Stimulated activated CD8-positive, alpha-beta memory T cell treated with anti-CD3 and anti-CD28 coated beads, Interleukin-15, amount 100 ng/mL, for 48 hours (primary cell): ENCODE measurements around the gene C1GALT1C1.

Experiments used
- DNase-seq, 2 donors: peaks; one replicate each; pipeline ENCODE4 v3.0.0-alpha.2; 2020; ENCODE audit warnings: low read depth in 2 of 2

Gene C1GALT1C1

DNA sequence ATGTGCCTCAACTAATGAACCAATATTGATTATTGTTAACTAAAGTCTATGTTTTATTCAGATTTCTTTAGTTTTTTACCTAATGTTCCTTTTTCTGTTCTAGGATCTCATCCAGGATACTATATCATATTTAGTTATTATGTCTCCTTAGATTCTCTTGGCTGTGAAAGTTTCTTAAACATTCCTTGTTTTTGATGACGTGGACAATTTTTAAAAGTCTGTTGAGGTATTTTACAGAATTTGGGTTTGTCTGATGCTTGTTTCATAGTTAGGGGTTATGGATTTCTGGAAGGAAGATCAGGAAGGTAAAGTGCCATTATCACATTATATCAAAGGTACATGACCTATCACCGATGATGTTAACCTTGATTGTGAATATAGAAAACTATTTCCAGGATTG is 44.2 kb downstream of the C1GALT1C1 start:
- DNase-seq: no peak
